Neural progenitor cell (in vitro differentiated cells): ENCODE data around the gene ABL1.

ENCODE experiments used
- EZH2 ChIP-seq: fragments of 200-600 bp; sonication (generic); IDR thresholded peaks from 2 replicates; pipeline ENCODE4 v1.6.1; 2017; ENCODE audit warnings: antibody characterized with exemption, mild to moderate bottlenecking, moderate library complexity
- EZH2phosphoT487 ChIP-seq: fragments of 200-600 bp; sonication (generic); IDR thresholded peaks from 2 replicates; pipeline ENCODE4 v1.6.1; 2017; ENCODE audit warnings: antibody characterized with exemption
- TF ChIP-seq, protein P1 (sequence below): fragments of 200-600 bp; sonication (generic); IDR thresholded peaks from 2 replicates; pipeline ENCODE4 v1.5.1; 2017; ENCODE audit warnings: antibody characterized with exemption, mild to moderate bottlenecking

DNA sequence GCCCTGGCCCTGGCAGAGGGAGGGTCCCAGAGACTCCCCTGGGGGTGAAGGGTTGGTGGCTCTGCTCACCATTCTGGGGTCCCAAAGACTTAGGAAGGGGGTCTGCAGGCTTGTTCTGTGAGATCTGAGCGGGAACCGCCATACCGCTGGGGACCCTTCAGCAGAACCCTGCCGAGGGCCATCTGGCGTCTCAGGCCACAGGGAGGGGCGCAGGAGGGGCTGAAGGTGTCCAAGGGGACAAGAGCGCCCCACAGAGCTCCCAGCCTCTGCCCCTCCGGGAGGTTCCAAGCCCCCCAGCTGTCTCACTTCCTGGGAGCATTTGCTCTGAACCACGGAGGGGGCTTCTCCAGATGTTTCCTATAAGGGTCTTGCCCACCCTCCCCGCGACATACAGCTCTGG, 99.2 kb downstream of the ABL1 start:
- no peak for TF ChIP-seq EZH2
- TF ChIP-seq, protein P1, sequence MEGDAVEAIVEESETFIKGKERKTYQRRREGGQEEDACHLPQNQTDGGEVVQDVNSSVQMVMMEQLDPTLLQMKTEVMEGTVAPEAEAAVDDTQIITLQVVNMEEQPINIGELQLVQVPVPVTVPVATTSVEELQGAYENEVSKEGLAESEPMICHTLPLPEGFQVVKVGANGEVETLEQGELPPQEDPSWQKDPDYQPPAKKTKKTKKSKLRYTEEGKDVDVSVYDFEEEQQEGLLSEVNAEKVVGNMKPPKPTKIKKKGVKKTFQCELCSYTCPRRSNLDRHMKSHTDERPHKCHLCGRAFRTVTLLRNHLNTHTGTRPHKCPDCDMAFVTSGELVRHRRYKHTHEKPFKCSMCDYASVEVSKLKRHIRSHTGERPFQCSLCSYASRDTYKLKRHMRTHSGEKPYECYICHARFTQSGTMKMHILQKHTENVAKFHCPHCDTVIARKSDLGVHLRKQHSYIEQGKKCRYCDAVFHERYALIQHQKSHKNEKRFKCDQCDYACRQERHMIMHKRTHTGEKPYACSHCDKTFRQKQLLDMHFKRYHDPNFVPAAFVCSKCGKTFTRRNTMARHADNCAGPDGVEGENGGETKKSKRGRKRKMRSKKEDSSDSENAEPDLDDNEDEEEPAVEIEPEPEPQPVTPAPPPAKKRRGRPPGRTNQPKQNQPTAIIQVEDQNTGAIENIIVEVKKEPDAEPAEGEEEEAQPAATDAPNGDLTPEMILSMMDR, result no peak
- no peak for TF ChIP-seq EZH2phosphoT487
